ENCODE measurements around the gene MAPK13.
A peak's percentile ranks its signal among the peaks of the same experiment; 100 is the strongest.

The MAPK13 gene

DNA sequence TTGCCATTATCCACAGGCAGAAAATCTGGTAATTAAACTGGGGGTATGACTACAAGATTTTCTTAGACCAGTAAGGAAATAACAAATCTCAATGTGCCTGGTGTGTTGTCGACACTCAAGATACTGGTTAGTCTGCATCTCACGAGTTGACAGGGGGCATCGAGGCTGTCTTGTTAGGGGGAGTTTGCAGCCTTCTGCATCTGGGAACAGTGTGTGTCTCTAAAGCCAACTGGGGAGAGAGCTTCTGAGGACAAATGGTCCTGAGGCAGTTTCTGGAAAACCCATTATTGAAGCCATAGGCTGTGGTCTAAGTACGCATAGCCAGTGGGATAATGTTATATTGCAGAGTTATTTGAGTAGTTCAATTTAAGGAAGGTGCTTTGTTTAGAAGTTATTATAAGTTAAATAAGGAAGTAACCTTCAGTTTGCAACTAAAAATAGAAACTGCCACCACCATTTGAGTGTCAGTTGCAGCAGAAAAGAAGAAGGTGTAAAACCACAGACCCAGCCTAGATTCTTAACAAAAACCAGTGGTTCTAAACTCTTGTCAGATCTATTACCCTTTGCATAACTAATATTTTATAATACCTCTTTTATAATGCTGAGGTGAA is 15.4 kb upstream of the MAPK13 start:
- TF ChIP-seq, protein P1, sequence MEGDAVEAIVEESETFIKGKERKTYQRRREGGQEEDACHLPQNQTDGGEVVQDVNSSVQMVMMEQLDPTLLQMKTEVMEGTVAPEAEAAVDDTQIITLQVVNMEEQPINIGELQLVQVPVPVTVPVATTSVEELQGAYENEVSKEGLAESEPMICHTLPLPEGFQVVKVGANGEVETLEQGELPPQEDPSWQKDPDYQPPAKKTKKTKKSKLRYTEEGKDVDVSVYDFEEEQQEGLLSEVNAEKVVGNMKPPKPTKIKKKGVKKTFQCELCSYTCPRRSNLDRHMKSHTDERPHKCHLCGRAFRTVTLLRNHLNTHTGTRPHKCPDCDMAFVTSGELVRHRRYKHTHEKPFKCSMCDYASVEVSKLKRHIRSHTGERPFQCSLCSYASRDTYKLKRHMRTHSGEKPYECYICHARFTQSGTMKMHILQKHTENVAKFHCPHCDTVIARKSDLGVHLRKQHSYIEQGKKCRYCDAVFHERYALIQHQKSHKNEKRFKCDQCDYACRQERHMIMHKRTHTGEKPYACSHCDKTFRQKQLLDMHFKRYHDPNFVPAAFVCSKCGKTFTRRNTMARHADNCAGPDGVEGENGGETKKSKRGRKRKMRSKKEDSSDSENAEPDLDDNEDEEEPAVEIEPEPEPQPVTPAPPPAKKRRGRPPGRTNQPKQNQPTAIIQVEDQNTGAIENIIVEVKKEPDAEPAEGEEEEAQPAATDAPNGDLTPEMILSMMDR (IDR thresholded peaks at IDR 0.05; ENCODE audit: low read depth, low read length): no peak
- DNase-seq (ENCODE audit: low read depth in 2 of 2): no peak
- no peak overlapping the region for H3K4me3 ChIP-seq (replicated peaks in 1 of 2; ENCODE audit: low read depth in 2 of 2, low read length in 2 of 2)

- H3K4me3 ChIP-seq (replicated peaks in 1 of 2; ENCODE audit: low read depth in 2 of 2, low read length in 2 of 2): no peak overlapping the region
- DNase-seq (ENCODE audit: low read depth in 2 of 2): no peak
- TF ChIP-seq, protein P1 (IDR thresholded peaks at IDR 0.05; ENCODE audit: low read depth, low read length): no peak
Measured at GRCh38 chr6:36115412-36115811, 14.9 kb upstream of the MAPK13 start.

DNA sequence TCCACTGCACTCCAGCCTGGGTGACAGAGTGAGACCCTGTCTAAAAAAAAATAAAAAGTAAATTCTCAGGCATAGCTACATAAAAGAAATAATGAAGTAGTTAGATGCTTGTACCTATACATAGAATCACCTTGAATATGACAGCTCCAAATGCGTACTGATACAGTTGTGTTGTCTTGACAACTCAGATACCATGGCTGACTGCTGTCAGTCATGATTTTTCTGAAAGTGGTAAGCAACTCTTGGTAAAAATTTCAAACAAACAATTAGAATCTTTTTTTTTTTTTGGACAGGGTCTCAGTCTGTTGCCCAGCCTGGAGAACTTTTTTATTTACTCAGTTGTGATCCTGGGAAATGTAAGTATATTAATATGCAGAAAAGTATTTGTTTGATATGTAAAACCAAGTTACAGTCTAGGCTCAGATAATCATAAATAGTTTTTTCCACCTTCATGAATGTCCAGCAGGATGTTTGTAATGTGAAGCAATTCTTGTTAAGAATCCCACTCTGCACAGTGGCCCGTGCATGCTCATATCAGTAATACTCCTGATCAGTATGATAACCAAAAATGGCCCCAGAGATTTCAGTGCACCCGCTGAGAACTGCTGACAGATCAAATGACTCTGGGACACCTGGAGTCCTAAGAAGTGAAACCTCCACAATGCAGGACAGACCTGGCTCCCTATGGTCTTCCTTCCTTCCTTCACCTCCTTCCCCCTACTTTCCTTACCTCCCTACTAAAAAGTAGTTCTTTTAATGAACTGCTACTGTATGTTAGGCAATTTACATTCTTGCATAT is 14.0 kb upstream of the MAPK13 start:
- TF ChIP-seq, protein P1 (IDR thresholded peaks at IDR 0.05; ENCODE audit: low read depth, low read length): no peak
- no peak for DNase-seq (ENCODE audit: low read depth in 2 of 2)
- no peak overlapping the region for H3K4me3 ChIP-seq (replicated peaks in 1 of 2; ENCODE audit: low read depth in 2 of 2, low read length in 2 of 2)

- no peak overlapping the region for H3K4me3 ChIP-seq (replicated peaks in 1 of 2; ENCODE audit: low read depth in 2 of 2, low read length in 2 of 2)
- no peak for DNase-seq (ENCODE audit: low read depth in 2 of 2)
- TF ChIP-seq, protein P1 (IDR thresholded peaks at IDR 0.05; ENCODE audit: low read depth, low read length): no peak
Measured at GRCh38 chr6:36116943-36117342, 13.4 kb upstream of the MAPK13 start.

DNA sequence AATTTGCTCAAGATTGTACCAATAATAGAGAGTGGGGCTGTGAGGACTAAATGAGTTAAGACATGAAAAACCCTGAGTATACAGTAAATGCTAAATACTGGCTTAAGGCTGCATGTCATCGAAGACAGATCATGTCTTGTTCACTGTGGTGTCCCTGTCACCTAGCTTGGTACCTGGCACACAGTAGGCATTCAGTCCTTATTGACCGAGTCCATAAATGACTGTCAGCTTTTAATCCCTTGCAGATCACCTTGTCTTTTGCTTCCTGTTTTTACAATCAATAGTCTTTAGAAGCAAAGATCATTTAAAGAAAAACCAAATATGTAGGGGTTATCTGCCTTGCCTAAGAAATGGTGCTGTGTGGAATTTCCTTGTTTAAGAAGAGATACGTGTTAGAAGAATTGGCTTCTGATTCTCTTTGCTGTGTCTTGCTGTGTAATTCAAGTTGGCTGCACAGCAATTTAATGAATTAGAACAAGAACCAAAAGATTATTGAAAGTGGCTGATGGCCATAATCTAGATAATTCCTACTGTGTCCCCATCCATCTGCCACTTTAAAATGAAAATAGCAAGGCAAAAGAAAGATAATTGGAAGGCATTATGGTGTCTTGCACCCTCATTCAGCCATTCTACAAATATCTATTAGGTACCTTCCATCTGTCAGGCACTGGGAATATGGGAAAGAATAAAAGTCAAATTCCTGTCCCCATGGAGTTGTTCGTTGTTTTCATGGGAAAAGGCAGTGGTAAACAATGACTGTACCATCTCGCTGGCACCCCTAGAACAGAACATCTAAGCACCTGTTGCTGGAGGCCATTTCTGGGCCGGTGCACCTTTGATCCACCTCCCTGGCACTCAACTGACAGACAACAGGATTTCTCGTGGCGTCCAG is 12.4 kb upstream of the MAPK13 start:
- no peak for DNase-seq (ENCODE audit: low read depth in 2 of 2)
- H3K4me3 ChIP-seq (replicated peaks in 1 of 2; ENCODE audit: low read depth in 2 of 2, low read length in 2 of 2): no peak overlapping the region
- TF ChIP-seq, protein P1 (IDR thresholded peaks at IDR 0.05; ENCODE audit: low read depth, low read length): no peak

GRCh38 chr6:36118550-36119107 is 11.7 kb upstream of the MAPK13 start:
- DNase-seq (ENCODE audit: low read depth in 2 of 2): peak in 1 of 2 donors; percentile 48
- TF ChIP-seq, protein P1 (IDR thresholded peaks at IDR 0.05; ENCODE audit: low read depth, low read length): no peak
- no peak overlapping the region for H3K4me3 ChIP-seq (replicated peaks in 1 of 2; ENCODE audit: low read depth in 2 of 2, low read length in 2 of 2)

Data from cardiac fibroblast (primary cell).